Endothelial cell of umbilical vein (primary cell): ENCODE measurements around the gene LGR6. TPM values are rescaled to one million over a fixed set of nuclear protein-coding genes. Genes with fewer than 3 reads are reported as not detected.

Experiments
- BruUV-seq: library from RNA; stranded (reverse); fragments of 400-500 nt; replicated peaks from 2 replicates; lab custom pipeline; 2021; lab: Mats Ljungman, UMichigan
- CTCF ChIA-PET: fragments of 300-600, 350-600 bp; sonication (Branson Sonifier 250); formaldehyde crosslinking; loops from one replicate; lab custom pipeline; 2021; ENCODE audit warnings: antibody characterized with exemption, inconsistent platforms; lab: Charles Lee
- POLR2A ChIA-PET: fragments of 300-600, 350-600 bp; sonication (Branson Sonifier 250); formaldehyde crosslinking; loops from one replicate; lab custom pipeline; 2021; ENCODE audit warnings: antibody characterized with exemption, inconsistent platforms; lab: Charles Lee
- DNase-seq: peaks from one replicate; pipeline ENCODE4 v3.0.0-alpha.2; 2011; ENCODE audit warnings: low read depth, low spot score
- FAIRE-seq: peaks from 2 replicates; lab custom pipeline; 2011; peaks lifted over from hg19 to GRCh38; lab: Jason Lieb, UNC
- H2AFZ ChIP-seq: 2 replicates; pipeline ENCODE4 v1.6.0; 2012; ENCODE audit warnings: low read depth, low read length, control low read depth, inconsistent platforms
- H3K27ac ChIP-seq: 2 replicates; pipeline ENCODE4 v1.5.1; 2011; ENCODE audit warnings: low read depth, mild to moderate bottlenecking, control low read depth, low read length, moderate library complexity; ENCODE audit not compliant: insufficient read depth
- H3K27me3 ChIP-seq, 2 experiments: 2 replicates each; pipeline versions ENCODE4 v1.6.0 to v1.6.1; 2011; ENCODE audit warnings: low read length in 2 of 2, mixed read lengths in 1 of 2; ENCODE audit not compliant: control insufficient read depth in 2 of 2, insufficient read depth in 2 of 2
- H3K36me3 ChIP-seq, 2 experiments: 2 replicates in 1 of 2; 3 replicates in 1 of 2; pipeline ENCODE4 v1.5.1; 2011; ENCODE audit warnings: low read length in 2 of 2, mild to moderate bottlenecking in 1 of 2, moderate library complexity in 1 of 2; ENCODE audit not compliant: control insufficient read depth in 2 of 2, insufficient read depth in 2 of 2; ENCODE audit errors: extremely low read depth in 1 of 2
- H3K4me1 ChIP-seq: 3 replicates; pipeline ENCODE4 v1.5.1; 2011; ENCODE audit warnings: mild to moderate bottlenecking, low read length; ENCODE audit not compliant: control insufficient read depth, insufficient read depth; ENCODE audit errors: extremely low read depth
- H3K4me2 ChIP-seq: 2 replicates; pipeline ENCODE4 v1.6.1; 2011; ENCODE audit warnings: low read length, control low read depth, mixed read lengths; ENCODE audit not compliant: insufficient read depth
- H3K4me3 ChIP-seq, 3 experiments: fragments of 200-600 bp in 1 of 3; sonication (generic), shearing (Covaris generic) in 1 of 3; replicated peaks in 1 of 3; 2 replicates each; pipeline ENCODE4 v1.5.1; 2011 to 2016; ENCODE audit warnings: control low read depth in 3 of 3, low read length in 3 of 3, mild to moderate bottlenecking in 2 of 3, inconsistent platforms in 1 of 3, low read depth in 1 of 3, moderate library complexity in 1 of 3; ENCODE audit not compliant: insufficient read depth in 1 of 3
- H3K79me2 ChIP-seq: 2 replicates; pipeline ENCODE4 v1.6.0; 2012; ENCODE audit warnings: low read length, inconsistent platforms; ENCODE audit not compliant: control insufficient read depth, insufficient read depth
- H3K9ac ChIP-seq: replicated peaks from 2 replicates; pipeline ENCODE3; 2011; ENCODE audit warnings: low read length, control low read depth; ENCODE audit not compliant: insufficient read depth; ENCODE audit errors: extremely low read depth
- H3K9me1 ChIP-seq: replicated peaks from 3 replicates; pipeline ENCODE4 v1.6.0; 2011; ENCODE audit warnings: mild to moderate bottlenecking, low read length; ENCODE audit not compliant: control insufficient read depth, insufficient read depth; ENCODE audit errors: extremely low read depth
- H3K9me3 ChIP-seq: replicated peaks from 2 replicates; pipeline ENCODE4 v1.5.1; 2012; ENCODE audit warnings: low read length, inconsistent platforms; ENCODE audit not compliant: control insufficient read depth, insufficient read depth
- H4K20me1 ChIP-seq: replicated peaks from 2 replicates; pipeline ENCODE3; 2011; ENCODE audit warnings: mild to moderate bottlenecking, low read length; ENCODE audit not compliant: control insufficient read depth, insufficient read depth; ENCODE audit errors: extremely low read depth
- GATA2 ChIP-seq: IDR thresholded peaks from 2 replicates; pipeline ENCODE4 v1.7.0; 2011; ENCODE audit warnings: low read depth, mild to moderate bottlenecking, moderate library complexity, mixed read lengths, low read length; ENCODE audit not compliant: insufficient read length, insufficient read depth
- MYC ChIP-seq: IDR thresholded peaks from one replicate; pipeline ENCODE4 v1.6.1; 2011; ENCODE audit warnings: mild to moderate bottlenecking, low read depth, low read length
- dilution Hi-C: fragments of 300-500 bp; cut with MboI; formaldehyde crosslinking; loops from one replicate; pipeline ENCODE4 v1.15.0; 2019; ENCODE audit warnings: low sequenced_read_pairs; ENCODE audit not compliant: extremely low pct_ligation_motif_present
- intact Hi-C: fragments of 100-400 bp; cut with micrococcal nuclease; formaldehyde crosslinking; loops from one replicate; pipeline ENCODE4 v1.10.0; 2022
- polyA plus RNA-seq, 4 experiments: library from polyadenylated mRNA; depleted of rRNA in 3 of 4; stranded (reverse) in 3 of 4; unstranded in 1 of 4; fragments of >200 nt; gene quantifications; 2 replicates each; pipeline versions ENCODE4 v1.2.1 to v1.2.3, GENCODE V29; 2011 to 2012; ENCODE audit warnings: missing spikeins in 1 of 4
- total RNA-seq: library from RNA; stranded (reverse); gene quantifications from 2 replicates; pipeline ENCODE4 v1.2.3, GENCODE V29; 2021
- TF ChIP-seq, protein P1 (sequence below), 2 donors: IDR thresholded peaks; 1 replicate in 1 of 2; 2 replicates in 1 of 2; pipeline ENCODE4 v1.5.1; 2011; ENCODE audit warnings: low read length in 2 of 2, mild to moderate bottlenecking in 2 of 2, moderate library complexity in 2 of 2, control low read depth in 1 of 2, inconsistent platforms in 1 of 2, low read depth in 1 of 2; ENCODE audit not compliant: insufficient read depth in 1 of 2; ENCODE audit errors: extremely low read depth in 1 of 2
- TF ChIP-seq, protein P2 (sequence below): IDR thresholded peaks from 2 replicates; pipeline ENCODE4 v1.6.1; 2011; ENCODE audit not compliant: insufficient read depth, insufficient read length

Gene LGR6
- total and polyA plus RNA-seq, 2 donors (not counting 3 experiments of a cell fraction or from before 2014, with no cell fraction given): not detected

DNA sequence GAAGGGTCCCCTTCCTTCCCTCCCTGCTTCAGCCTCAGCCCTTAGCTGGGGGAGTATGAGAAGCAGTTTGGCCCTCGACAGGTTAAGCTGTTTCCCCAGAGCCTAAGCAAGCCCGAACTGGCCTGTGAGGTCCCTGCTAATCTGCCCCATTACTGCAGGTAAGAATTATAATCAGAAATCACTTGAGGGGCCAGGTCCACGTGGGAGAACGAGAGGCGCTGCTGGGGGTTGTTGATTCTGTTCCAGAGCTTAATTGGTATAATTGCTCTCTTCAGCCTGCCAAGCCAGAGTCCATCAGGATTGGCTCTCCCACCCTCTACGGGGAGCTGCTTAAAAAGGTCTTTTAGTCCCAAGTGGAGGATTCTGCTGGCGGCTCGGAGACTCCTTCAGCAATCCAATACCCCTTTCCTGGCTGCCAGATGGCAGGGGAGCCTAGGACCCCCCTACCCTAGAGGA, 77.3 kb downstream of the LGR6 start:
- POLR2A ChIA-PET: no interaction called here
- CTCF ChIA-PET: interaction anchor here (1.1 to 2.0 kb wide), 6 partner anchors 11 to 82 kb away, joined by 3 to 10 read pairs (median 4); no protein-coding TSS in a partner anchor
- Histone ChIP-seq H3K27me3 (peaks cover 17 to 19% of the 10 kb centered on the region in 2 experiments), H3K4me3 (no peak overlapping the region), H3K79me2 (no peaks in the 10 kb centered on the region), H3K36me3 (no peaks in the 10 kb centered on the region), H3K9ac (no peak overlapping the region), H3K9me1 (no peaks in the 10 kb centered on the region), H3K9me3 (no peaks in the 10 kb centered on the region), H2AFZ (no peak overlapping the region), H4K20me1 (no peaks in the 10 kb centered on the region), H3K4me1 (no peaks in the 10 kb centered on the region), H3K27ac (no peak overlapping the region), H3K4me2 (no peak overlapping the region)
- DNase-seq: no peak
- TF ChIP-seq MYC: no peak
- TF ChIP-seq, protein P1, sequence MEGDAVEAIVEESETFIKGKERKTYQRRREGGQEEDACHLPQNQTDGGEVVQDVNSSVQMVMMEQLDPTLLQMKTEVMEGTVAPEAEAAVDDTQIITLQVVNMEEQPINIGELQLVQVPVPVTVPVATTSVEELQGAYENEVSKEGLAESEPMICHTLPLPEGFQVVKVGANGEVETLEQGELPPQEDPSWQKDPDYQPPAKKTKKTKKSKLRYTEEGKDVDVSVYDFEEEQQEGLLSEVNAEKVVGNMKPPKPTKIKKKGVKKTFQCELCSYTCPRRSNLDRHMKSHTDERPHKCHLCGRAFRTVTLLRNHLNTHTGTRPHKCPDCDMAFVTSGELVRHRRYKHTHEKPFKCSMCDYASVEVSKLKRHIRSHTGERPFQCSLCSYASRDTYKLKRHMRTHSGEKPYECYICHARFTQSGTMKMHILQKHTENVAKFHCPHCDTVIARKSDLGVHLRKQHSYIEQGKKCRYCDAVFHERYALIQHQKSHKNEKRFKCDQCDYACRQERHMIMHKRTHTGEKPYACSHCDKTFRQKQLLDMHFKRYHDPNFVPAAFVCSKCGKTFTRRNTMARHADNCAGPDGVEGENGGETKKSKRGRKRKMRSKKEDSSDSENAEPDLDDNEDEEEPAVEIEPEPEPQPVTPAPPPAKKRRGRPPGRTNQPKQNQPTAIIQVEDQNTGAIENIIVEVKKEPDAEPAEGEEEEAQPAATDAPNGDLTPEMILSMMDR (IDR thresholded peaks at IDR 0.05; ENCODE audit: extremely low read depth in 1 of 2, insufficient read depth in 1 of 2, low read depth in 1 of 2, low read length in 2 of 2): no peak
- TF ChIP-seq, protein P2, sequence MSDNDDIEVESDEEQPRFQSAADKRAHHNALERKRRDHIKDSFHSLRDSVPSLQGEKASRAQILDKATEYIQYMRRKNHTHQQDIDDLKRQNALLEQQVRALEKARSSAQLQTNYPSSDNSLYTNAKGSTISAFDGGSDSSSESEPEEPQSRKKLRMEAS: no peak
- TF ChIP-seq GATA2: no peak
- FAIRE-seq: no peak
- intact Hi-C loops: no loop called here
- dilution Hi-C loops: no loop called here
- no TSS peak for BruUV-seq
